ENCODE measurements around the gene GPLD1.

Gene GPLD1

DNA sequence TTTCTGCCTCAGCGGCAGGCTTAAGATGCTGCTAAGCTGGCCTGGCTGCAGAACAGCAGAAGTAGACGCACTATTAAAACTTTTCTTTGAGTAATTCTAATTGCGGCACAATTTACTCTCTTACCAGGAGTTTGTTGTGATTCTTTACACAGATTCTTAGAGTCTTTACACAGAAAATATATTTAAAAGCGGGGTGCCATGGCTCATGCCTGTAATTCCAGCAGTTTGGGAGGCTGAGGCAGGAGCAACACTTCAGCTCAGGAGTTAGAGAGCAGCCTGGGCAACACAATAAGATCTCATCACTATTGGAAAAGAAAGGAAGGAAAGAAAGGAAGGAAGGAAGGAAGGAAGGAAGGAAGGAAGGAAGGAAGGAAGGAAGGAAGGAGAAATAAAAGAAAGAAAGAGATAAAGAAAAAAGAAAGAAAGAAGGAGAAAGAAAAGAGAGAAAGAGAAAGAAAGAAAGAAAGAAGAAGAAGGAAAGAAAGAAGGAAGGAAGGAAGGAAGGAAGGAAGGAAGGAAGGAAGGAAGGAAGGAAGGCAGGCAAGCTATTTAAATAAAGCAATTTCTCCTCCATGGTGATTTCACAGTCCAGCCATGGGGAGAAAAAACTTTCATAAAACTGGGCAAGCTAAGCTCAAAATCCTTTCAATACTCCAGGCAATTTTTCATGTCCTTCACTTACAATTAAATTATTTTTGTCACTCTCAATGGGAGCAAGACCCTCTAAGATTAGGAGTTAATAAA is 107.7 kb downstream of the GPLD1 start:
- no peak for DNase-seq (ENCODE audit: low read depth in 2 of 2)

DNA sequence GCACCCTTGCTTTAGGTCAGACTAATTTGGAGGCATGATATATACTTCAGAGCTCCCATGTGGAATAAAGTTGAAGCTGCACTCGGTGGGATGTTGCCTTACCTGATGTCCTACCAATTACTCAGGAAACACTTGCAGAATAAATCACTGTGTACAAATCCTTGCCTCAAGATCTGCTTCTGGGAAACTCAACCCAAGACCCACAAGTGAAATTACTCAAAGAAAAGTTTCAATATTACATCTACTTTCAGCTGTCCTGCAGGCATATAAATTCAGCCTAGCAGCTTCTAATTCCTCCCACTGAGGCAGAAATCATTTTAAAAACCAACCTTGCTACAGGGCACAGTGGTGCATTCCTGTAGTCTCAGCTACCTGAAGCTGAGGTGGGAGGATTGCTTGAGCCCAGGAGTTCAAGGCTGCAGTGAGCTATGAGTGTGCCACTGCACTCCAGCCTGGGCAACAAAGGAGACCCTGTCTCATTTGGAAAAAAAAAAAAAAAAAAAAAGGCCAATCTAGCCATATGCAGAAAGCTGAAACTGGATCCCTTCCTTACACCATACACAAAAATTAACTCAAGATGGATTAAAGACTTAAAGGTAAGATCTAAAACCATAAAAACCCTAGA is 110.8 kb downstream of the GPLD1 start:
- no peak for DNase-seq (ENCODE audit: low read depth in 2 of 2)
